Breast epithelium (tissue), 3 donors: ENCODE measurements around the gene ZNF207.

ENCODE experiments used
- POLR2AphosphoS5 ChIP-seq, 3 donors: sonication (generic); formaldehyde crosslinking; IDR thresholded peaks; one replicate each; pipeline ENCODE4 v1.6.1; 2017; ENCODE audit warnings: antibody characterized with exemption in 3 of 3
- TF ChIP-seq, protein P1 (sequence below), 3 donors: fragments of 450-650 bp; IDR thresholded peaks; one replicate each; pipeline ENCODE4 v1.5.1; 2016 to 2017; ENCODE audit warnings: antibody characterized with exemption in 3 of 3, mild to moderate bottlenecking in 3 of 3, moderate library complexity in 3 of 3

DNA sequence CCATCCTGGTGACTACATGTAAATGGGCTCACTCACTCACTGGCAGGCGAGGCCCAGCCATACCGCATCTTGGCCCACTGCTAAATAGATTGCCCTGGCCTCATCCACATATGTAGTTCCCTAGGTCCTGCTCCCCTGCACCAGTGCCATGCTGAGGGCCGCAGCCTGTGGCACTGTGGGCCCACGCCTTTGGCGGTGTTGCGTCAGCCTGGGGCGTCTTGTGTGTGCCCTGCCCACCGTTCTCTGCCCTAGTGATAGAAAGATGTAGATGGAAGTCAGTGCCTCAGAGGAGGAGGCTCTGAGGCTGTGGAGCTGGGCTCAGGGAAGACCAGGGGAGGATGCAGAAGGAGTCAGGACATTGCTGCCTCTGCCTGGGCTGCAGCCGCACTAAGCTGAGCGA is 26.9 kb upstream of the ZNF207 start:
- TF ChIP-seq, protein P1, sequence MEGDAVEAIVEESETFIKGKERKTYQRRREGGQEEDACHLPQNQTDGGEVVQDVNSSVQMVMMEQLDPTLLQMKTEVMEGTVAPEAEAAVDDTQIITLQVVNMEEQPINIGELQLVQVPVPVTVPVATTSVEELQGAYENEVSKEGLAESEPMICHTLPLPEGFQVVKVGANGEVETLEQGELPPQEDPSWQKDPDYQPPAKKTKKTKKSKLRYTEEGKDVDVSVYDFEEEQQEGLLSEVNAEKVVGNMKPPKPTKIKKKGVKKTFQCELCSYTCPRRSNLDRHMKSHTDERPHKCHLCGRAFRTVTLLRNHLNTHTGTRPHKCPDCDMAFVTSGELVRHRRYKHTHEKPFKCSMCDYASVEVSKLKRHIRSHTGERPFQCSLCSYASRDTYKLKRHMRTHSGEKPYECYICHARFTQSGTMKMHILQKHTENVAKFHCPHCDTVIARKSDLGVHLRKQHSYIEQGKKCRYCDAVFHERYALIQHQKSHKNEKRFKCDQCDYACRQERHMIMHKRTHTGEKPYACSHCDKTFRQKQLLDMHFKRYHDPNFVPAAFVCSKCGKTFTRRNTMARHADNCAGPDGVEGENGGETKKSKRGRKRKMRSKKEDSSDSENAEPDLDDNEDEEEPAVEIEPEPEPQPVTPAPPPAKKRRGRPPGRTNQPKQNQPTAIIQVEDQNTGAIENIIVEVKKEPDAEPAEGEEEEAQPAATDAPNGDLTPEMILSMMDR (IDR thresholded peaks at IDR 0.05): no peak
- no peak for TF ChIP-seq POLR2AphosphoS5 (IDR thresholded peaks at IDR 0.05)
